HUES64 (cell line): ENCODE data around the gene TH. TPM values are rescaled to one million over a fixed set of nuclear protein-coding genes. Genes with fewer than 3 reads are reported as not detected.

Source experiments
- H3K27ac ChIP-seq: 2 replicates; pipeline ENCODE4 v1.7.0; 2013; ENCODE audit warnings: low read depth, low read length, inconsistent platforms
- H3K27me3 ChIP-seq: 2 replicates; pipeline ENCODE4 v1.6.1; 2013; ENCODE audit warnings: mild to moderate bottlenecking, low read length; ENCODE audit not compliant: insufficient read depth
- H3K36me3 ChIP-seq: 2 replicates; pipeline ENCODE4 v1.6.1; 2013; ENCODE audit warnings: mild to moderate bottlenecking, low read length; ENCODE audit not compliant: insufficient read depth
- H3K4me1 ChIP-seq: 2 replicates; pipeline ENCODE4 v1.6.1; 2013; ENCODE audit warnings: mild to moderate bottlenecking, low read length, moderate library complexity; ENCODE audit not compliant: insufficient read depth
- H3K4me3 ChIP-seq: 2 replicates; pipeline ENCODE4 v1.5.1; 2013; ENCODE audit warnings: mild to moderate bottlenecking, low read length, moderate library complexity
- H3K9ac ChIP-seq: 2 replicates; pipeline ENCODE4 v1.6.1; 2013; ENCODE audit warnings: mild to moderate bottlenecking, low read depth, low read length
- H3K9me3 ChIP-seq: 2 replicates; pipeline ENCODE4 v1.6.1; 2013; ENCODE audit warnings: low read depth, low read length; ENCODE audit not compliant: insufficient read depth
- WGBS: fragments of 150-250, 120-280 bp; methylation state at CpG from one replicate; pipeline ENCODE4 v1.1.7; 2013; ENCODE audit warnings: missing lambda C conversion rate; 5-methylcytosine and 5-hydroxymethylcytosine counted together
- polyA plus RNA-seq, 2 experiments: library from polyadenylated mRNA; stranded (reverse); fragments of 50-300 nt; gene quantifications; one replicate each; pipeline ENCODE4 v1.2.3, GENCODE V29; 2013

Gene TH
- polyA plus RNA-seq (2013, experiment 1 of 2) = 0.80 TPM
- polyA plus RNA-seq (2013, experiment 2 of 2) = 2.9 TPM

DNA sequence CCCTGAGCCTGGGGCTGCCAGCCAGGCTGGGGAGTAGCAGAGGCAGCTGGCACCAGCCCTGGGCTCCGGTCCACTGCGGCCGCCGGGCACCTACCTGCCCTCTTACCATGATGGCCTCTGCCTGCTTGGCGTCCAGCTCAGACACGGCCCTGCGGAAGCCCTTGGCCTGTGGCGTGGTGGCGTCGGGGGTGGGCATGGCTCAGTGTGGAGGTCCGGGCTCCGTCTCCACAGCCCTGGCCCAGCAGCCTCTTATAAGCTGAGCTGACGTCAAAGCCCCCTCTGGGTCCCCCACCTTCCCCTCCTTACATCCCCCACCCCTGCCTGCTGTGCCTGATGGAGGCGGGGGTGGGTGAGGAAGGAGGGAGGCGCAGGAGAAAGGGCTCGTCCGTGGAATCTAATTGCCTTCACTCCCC is at the start of gene TH:
Gene TH, minus strand, starts transcription at position 225 of the 413 bp plus-strand sequence. Its CDS starts 29 bp downstream, at position 196.
- no peak within 1 kb of the TSS for H3K4me3 ChIP-seq
- H3K36me3 ChIP-seq = no peaks in the 10 kb centered on the region
- H3K9ac ChIP-seq = no peak within 1 kb of the TSS
- WGBS = 95% methylated on average over 13 of the region's 17 CpGs
- H3K27me3 ChIP-seq = peaks cover 4% of the 10 kb centered on the region
- H3K27ac ChIP-seq = no peak within 1 kb of the TSS
- no peaks in the 10 kb centered on the region for H3K9me3 ChIP-seq
- no peaks in the 10 kb centered on the region for H3K4me1 ChIP-seq

DNA sequence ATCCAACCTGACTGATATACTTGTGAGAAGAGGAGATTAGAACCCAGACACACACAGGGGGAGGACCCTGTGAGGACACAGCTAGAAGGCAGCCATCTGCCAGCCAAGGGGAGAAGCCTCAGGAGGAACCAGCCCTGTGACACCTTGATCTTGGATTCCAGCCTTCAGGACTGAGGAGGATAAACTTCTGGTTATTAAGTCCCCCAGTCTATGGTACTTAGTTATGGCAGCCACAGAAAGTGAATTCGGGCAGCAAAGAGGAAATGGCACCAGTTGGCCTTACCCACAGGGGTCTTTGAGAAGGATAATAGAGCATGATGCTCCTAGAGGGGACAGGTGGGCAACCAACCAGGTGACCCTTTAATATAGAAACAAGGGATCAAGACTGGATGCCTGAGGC is 49.4 kb upstream of the TH start:
- Histone ChIP-seq H3K4me3 (no peak overlapping the region), H3K36me3 (no peaks in the 10 kb centered on the region), H3K4me1 (peaks cover 7% of the 10 kb centered on the region; the same call in 1 of the 2 replicates), H3K27me3 (0 out of 2 replicates have a peak, but pooled peaks cover 8% of the 10 kb centered on the region), H3K27ac (no peak overlapping the region), H3K9me3 (no peaks in the 10 kb centered on the region), H3K9ac (no peak overlapping the region)
- WGBS = 73% methylated on average over 1 of the region's 1 CpG

DNA sequence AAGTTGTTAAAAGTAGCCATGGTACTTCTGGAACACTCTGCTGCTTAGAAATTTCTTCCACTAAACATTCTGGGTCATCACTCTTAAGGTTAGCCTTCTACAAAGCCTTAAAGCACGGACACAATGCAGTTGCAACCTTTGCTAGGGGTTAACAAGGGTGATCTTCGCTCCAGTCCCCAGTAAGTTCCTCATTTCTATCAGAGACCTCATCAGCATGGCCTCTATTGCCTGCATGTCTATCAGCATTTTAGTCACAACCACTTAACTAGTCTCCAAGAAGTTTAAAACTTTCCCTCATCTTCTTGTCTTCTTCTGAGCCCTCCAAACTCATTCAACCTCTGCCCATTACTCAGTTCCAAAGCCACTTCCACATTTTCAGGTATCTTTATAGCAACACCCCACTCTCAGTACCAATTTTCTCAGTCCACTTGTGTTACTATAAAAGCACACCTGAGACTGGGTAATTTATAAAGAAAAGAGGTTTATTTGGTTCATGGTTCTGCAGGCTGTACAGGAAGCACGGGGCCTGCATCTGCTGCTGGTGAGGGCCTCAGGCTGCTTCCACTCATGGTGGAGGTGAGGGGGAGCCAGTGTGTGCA is 48.7 kb upstream of the TH start:
- Histone ChIP-seq H3K4me1 (peaks cover 7% of the 10 kb centered on the region; the same call in 1 of the 2 replicates), H3K9me3 (no peaks in the 10 kb centered on the region), H3K36me3 (no peaks in the 10 kb centered on the region), H3K4me3 (no peak overlapping the region), H3K27me3 (0 out of 2 replicates have a peak, but pooled peaks cover 8% of the 10 kb centered on the region), H3K27ac (no peak overlapping the region), H3K9ac (no peak overlapping the region)
- 89% methylated on average over 3 of the region's 3 CpGs for WGBS

DNA sequence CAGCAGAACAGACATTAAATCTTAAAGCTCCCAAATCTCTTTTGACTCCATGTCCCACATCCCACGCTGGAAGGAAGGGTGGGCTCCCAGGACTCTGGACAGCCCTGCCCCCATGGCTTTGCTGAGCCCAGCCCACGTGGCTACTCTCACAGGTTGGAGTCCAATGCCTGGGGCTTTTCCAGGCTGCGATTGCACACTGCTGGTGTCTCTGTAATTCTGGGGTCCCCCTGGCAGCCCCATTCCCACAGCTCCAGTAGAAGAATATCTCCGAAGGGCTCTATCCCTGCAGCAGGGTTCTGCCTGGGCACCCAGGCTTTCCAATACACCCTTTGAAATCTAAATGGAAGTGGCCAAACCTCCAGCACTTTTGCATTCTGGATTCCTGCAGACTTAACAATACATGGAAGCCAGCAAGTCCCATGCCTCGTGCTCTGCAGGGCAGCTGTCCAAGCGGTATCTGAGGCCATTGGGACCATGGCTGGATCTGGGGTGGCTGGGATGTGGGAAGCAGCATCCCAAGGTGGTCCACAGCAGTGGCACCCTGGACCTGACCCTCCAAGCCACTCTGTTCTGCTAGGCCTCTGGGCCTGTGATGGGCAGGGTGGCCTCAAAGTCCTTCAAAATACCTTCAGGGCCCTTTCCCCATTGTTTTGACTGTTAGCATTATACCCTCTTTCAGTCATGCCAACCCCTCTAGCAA is 47.9 kb upstream of the TH start:
- Histone ChIP-seq H3K27ac (no peak overlapping the region), H3K4me1 (peaks cover 7% of the 10 kb centered on the region; the same call in 1 of the 2 replicates), H3K9me3 (no peaks in the 10 kb centered on the region), H3K27me3 (0 out of 2 replicates have a peak, but pooled peaks cover 8% of the 10 kb centered on the region), H3K9ac (no peak overlapping the region), H3K36me3 (no peaks in the 10 kb centered on the region), H3K4me3 (no peak overlapping the region)
- 92% methylated on average over 6 of the region's 6 CpGs for WGBS

DNA sequence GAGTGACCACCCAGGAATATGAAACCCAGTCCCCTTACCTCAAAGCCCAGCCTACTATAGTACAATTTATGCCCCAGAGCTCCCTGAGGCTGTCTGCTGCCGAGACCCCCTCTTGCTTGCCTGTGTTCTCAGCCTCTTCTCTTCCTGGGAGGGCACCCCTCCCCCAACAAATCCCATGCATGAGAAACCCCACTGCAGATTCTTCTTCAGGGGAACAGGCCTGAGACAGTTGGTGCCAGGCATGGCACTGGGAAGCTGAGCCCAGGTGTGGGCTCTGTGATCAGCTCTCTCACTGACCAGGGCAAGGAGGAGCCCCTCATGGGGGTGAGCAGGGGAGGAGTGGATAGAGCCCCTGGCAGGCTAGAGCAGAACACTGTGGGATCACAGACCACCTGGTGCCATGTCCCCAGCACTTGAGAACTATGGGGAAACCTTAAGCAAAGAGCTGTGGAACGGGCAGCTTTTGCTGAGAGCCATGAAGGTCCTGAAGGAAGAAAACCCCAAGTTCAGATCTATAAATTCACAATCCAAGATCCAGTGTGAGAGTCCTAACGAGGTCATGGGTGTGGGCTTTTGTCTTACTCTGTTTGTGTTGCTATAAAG is 46.5 kb upstream of the TH start:
- H3K4me1 ChIP-seq = peaks cover 2% of the 10 kb centered on the region; the same call in 1 of the 2 replicates
- 87% methylated on average over 3 of the region's 3 CpGs for WGBS
- no peak overlapping the region for H3K9ac ChIP-seq
- no peaks in the 10 kb centered on the region for H3K9me3 ChIP-seq
- no peaks in the 10 kb centered on the region for H3K36me3 ChIP-seq
- 0 out of 2 replicates have a peak, but pooled peaks cover 8% of the 10 kb centered on the region for H3K27me3 ChIP-seq
- no peak overlapping the region for H3K4me3 ChIP-seq
- no peak overlapping the region for H3K27ac ChIP-seq

DNA sequence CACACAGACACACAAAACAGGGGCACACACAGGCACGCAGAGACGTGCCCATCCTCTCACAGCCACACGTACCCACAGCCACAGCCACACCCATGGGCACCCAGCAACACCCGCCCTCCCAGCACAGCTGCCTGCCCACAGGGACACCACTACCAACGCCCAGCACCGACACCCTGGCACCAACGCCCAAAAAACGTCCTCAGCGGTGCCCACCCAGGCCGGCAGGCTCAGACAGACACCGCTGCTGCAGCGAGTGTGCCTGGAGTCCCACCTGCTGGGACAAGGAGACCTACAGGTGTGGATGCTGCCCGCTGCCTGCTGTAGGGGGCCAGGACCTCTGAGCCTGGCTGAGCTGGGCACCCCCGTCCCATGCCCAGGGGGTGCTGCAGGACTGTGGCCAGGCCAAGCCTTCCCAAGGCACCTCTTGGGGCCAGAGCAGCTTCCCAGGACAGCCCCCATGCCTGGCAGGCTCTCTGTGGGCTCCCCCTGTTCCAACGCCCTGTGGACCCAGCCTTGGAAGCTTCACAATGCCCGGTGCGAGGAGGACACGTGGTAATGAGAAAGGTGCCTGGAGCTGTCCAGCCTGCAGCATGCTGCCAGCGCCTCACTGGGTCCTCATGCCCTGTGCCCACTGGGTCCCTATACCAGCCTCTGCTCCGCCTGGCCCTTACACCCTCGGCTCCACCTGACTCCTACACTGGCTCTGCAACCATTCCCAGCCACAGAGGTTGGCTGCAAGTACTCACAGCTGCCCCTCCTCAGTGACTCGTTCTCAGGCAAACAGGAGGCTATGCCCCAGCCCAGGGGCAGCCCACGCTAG is 45.8 kb upstream of the TH start:
- 88% methylated on average over 23 of the region's 23 CpGs for WGBS

DNA sequence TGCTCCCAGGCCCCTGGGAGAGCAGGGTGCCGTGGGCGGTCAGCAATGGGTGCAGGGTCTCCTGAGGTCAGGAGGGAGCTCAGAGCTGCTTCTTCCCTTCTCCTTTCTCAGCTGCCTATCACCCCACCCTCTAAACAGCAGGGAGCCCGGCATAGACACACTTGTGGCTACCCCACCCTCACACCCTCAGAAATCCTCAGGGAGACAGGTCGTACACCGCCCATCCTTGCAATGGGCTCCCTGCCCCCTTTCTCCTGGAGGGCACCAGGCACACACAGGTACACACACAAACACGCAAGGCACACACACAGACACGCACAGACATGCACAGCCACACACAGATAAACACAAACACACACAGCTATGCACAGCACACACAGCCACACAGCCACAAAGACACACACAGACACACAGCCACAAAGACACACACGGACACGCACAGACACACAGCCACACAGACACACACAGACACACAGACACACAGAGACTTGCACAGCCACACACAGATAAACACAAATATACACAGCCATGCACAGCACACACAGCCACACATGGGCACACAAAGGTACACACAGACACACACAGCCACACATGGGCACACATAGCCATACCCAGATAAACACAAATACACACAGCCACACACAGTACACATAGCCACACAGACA is 44.9 kb upstream of the TH start:
- WGBS = 91% methylated on average over 9 of the region's 9 CpGs
- Histone ChIP-seq H3K27ac (no peak overlapping the region), H3K36me3 (no peaks in the 10 kb centered on the region), H3K4me3 (no peak overlapping the region), H3K9ac (no peak overlapping the region), H3K9me3 (no peaks in the 10 kb centered on the region), H3K27me3 (no peaks in the 10 kb centered on the region), H3K4me1 (peaks cover 7% of the 10 kb centered on the region)

More for the DNA sequence above, 45.8 kb upstream of the TH start:
- H3K36me3 ChIP-seq = no peaks in the 10 kb centered on the region
- 0 out of 2 replicates have a peak, but pooled peaks cover 8% of the 10 kb centered on the region for H3K27me3 ChIP-seq
- H3K9me3 ChIP-seq = no peaks in the 10 kb centered on the region
- H3K9ac ChIP-seq = no peak overlapping the region
- peaks cover 7% of the 10 kb centered on the region for H3K4me1 ChIP-seq
- no peak overlapping the region for H3K27ac ChIP-seq
- no peak overlapping the region for H3K4me3 ChIP-seq

DNA sequence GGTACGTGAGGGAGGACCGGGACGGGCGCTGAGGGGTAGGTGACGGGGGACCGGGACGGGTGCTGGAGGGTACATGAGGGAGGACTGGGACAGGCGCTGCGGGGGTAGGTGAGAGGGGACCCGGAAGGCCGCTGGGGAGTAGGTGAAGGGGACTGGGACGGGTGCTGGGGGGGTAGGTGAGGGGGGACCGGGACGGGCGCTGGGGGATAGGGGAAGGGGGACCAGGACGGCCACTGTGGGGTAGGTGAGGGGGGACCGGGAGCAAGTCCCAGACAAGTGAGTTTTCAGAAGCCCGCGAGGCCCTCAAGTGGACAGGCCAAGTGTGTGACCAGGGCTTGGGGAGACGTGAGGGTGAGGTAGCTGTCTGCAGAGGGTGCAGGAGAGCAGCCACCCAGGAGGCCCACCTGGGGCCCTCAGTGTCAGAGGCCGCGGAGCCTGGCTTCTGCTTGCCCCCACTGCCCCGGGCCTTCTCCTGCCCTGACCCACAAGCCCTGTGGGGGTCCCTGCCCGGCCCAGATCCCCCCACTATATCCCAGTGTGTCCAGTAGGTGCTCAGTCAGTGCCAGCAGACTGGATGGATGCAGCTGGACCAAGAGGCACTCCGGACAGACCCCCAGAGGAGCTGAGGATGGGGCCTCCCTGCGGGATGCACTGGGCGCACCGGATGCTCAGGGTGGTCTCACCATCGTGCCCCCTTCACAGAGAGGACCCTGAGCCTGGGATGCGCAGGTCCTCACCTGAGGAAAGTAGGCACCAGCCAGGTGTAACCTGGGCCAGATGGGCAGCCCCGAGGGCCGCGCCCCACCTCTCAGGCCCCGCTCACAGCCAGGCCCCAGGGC is 44.2 kb upstream of the TH start:
- no peak overlapping the region for H3K9ac ChIP-seq
- H3K27me3 ChIP-seq = no peaks in the 10 kb centered on the region
- no peaks in the 10 kb centered on the region for H3K9me3 ChIP-seq
- no peaks in the 10 kb centered on the region for H3K36me3 ChIP-seq
- H3K27ac ChIP-seq = no peak overlapping the region
- no peak overlapping the region for H3K4me3 ChIP-seq
- peaks cover 7% of the 10 kb centered on the region for H3K4me1 ChIP-seq
- 86% methylated on average over 34 of the region's 34 CpGs for WGBS

DNA sequence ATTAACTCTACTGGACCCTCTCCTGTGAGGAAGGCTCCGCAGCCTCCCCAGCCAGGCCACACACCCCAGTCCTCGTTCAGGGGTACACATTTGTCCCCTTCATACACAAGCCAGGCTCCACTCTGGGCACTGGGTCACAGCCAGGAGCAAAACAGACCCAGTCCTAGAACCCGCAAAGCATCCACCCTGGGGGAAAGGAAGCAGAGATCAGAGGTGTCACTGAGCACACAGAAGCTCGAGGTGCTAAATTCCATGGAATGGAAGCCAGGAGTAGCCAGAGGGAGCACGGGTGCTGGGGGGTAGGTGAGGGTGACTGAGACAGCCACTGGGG is 43.6 kb upstream of the TH start:
- Histone ChIP-seq H3K27me3 (no peaks in the 10 kb centered on the region), H3K27ac (no peak overlapping the region), H3K9ac (no peak overlapping the region), H3K4me1 (peaks cover 7% of the 10 kb centered on the region), H3K36me3 (no peaks in the 10 kb centered on the region), H3K9me3 (no peaks in the 10 kb centered on the region), H3K4me3 (no peak overlapping the region)
- 92% methylated on average over 5 of the region's 5 CpGs for WGBS
